Immature natural killer cell (primary cell): ENCODE data around the gene SPINT2. TPM values are rescaled to one million over a fixed set of nuclear protein-coding genes. Genes with fewer than 3 reads are reported as not detected.
"Not testable (repeated sequence)": the region's sequence is repeated elsewhere in the genome, so short reads cannot be mapped to it uniquely, and the experiment has no call there.

Experiments used
- DNase-seq, 3 donors: peaks; one replicate each; pipeline ENCODE4 v3.0.0; 2022; ENCODE audit warnings: mixed read lengths in 1 of 3
- H3K27ac Mint-ChIP-seq, 6 donors: one replicate each; pipeline ENCODE4 v1.8.0; 2020; ENCODE audit warnings: mixed read lengths in 6 of 6, mild to moderate bottlenecking in 5 of 6, inconsistent platforms in 4 of 6, moderate library complexity in 3 of 6
- H3K27me3 Mint-ChIP-seq, 3 donors: one replicate each; pipeline ENCODE4 v1.8.0; 2020 to 2021; ENCODE audit warnings: low read depth in 3 of 3, mild to moderate bottlenecking in 3 of 3, mixed read lengths in 3 of 3, moderate library complexity in 3 of 3, inconsistent platforms in 1 of 3
- H3K36me3 Mint-ChIP-seq, 3 donors: one replicate each; pipeline ENCODE4 v1.8.0; 2020; ENCODE audit warnings: mixed read lengths in 3 of 3, inconsistent platforms in 2 of 3, mild to moderate bottlenecking in 2 of 3
- H3K4me1 Mint-ChIP-seq, 2 donors: one replicate each; pipeline ENCODE4 v1.8.0; 2020; ENCODE audit warnings: inconsistent platforms in 2 of 2, mild to moderate bottlenecking in 2 of 2, mixed read lengths in 2 of 2, moderate library complexity in 1 of 2
- H3K4me3 Mint-ChIP-seq, 5 donors: one replicate each; pipeline ENCODE4 v1.8.0; 2020; ENCODE audit warnings: mild to moderate bottlenecking in 5 of 5, mixed read lengths in 5 of 5, inconsistent platforms in 3 of 5, moderate library complexity in 3 of 5
- H3K9me3 Mint-ChIP-seq, 6 donors: one replicate each; pipeline ENCODE4 v1.8.0; 2020; ENCODE audit warnings: mild to moderate bottlenecking in 6 of 6, mixed read lengths in 6 of 6, inconsistent platforms in 4 of 6, moderate library complexity in 3 of 6
- polyA plus RNA-seq, 3 donors: library from polyadenylated mRNA; unstranded; fragments of 300-500 nt; fragmentation: Illumina TruSeq; gene quantifications; one replicate each; pipeline ENCODE4 v1.2.3, GENCODE V29; 2021

The SPINT2 gene
- polyA plus RNA-seq, 3 donors from 2014 or later = 4.3 to 29.1 (median 22.4) TPM

GRCh38 chr19:38339011-38339410, 74.6 kb downstream of the SPINT2 start:
- not testable (repeated sequence) for H3K27me3 Mint-ChIP-seq, DNase-seq, H3K9me3 Mint-ChIP-seq, H3K36me3 Mint-ChIP-seq
- Mint-ChIP-seq H3K4me1 (peaks cover 15 to 19% of the 10 kb centered on the region in 2 donors), H3K27ac (peak overlapping the region in 1 of 6 donors; percentile 15), H3K4me3 (peak overlapping the region in 1 of 5 donors; percentile 46)

DNA sequence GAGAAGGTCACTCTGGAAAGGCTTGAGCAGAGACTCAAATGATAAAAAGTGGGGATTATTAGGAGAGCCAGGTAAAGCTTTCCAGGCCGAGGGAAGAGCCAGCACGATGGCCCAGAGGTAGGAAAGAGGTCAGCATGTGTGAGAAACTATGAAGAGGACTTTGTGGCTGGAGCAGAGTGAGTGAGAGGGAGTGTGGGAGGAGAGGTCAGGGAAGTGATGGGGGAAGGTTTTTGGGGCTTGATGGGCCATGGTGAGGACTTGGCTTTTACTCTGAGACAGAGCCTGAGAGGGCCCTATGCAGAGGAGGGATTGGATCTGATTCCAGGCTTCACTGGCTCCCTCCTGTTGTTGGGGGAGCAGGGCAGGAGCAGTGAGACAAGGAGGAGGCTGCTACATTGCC, 76.6 kb downstream of the SPINT2 start:
- Mint-ChIP-seq H3K27ac (peak overlapping the region in 1 of 6 donors; percentile 18), H3K36me3 (peaks cover 0 to 5% (median 0%) of the 10 kb centered on the region in 3 donors), H3K4me3 (no peak overlapping the region)

More for the DNA sequence above, 76.6 kb downstream of the SPINT2 start:
- no peak for DNase-seq
- no peaks in the 10 kb centered on the region for H3K9me3 Mint-ChIP-seq
- peaks cover 15 to 17% of the 10 kb centered on the region in 2 donors for H3K4me1 Mint-ChIP-seq
- peaks cover 0 to 2% (median 2%) of the 10 kb centered on the region in 3 donors for H3K27me3 Mint-ChIP-seq

Other genes with a start within 250 kb of the SPINT2 start
- gene DPF1, start 40.4 kb upstream of the SPINT2 start, polyA plus RNA-seq = not detected
- gene PPP1R14A, start 8.2 kb upstream of the SPINT2 start, polyA plus RNA-seq = 1 to 10 TPM in 2 of 3 donors, under 1 TPM in 1; 0.72 to 5.7 (median 1.9) TPM
- 1 to 10 TPM in 1 of 3 donors, not detected in 2; 2.8 TPM for gene C19orf33, start 39.7 kb downstream of the SPINT2 start, polyA plus RNA-seq
- 10 to 100 TPM; 47.7 to 82.5 (median 54.9) TPM for gene YIF1B, start 51.4 kb downstream of the SPINT2 start, polyA plus RNA-seq
- 1 to 10 TPM in 2 of 3 donors, under 1 TPM in 1; 0.93 to 1.2 (median 1.0) TPM for gene KCNK6, start 55.3 kb downstream of the SPINT2 start, polyA plus RNA-seq
- gene CATSPERG, start 71.3 kb downstream of the SPINT2 start, polyA plus RNA-seq = 10 to 100 TPM in 2 of 3 donors, 1 to 10 TPM in 1; 5.3 to 14.0 (median 11.6) TPM
- gene PSMD8, start 110.0 kb downstream of the SPINT2 start, polyA plus RNA-seq = 100 to 1,000 TPM; 210 to 298 (median 236) TPM
- not detected for gene GGN, start 123.5 kb downstream of the SPINT2 start, polyA plus RNA-seq
- gene SPRED3, start 124.1 kb downstream of the SPINT2 start, polyA plus RNA-seq = not detected
- gene FAM98C, start 138.5 kb downstream of the SPINT2 start, polyA plus RNA-seq = 10 to 100 TPM; 15.7 to 29.9 (median 18.5) TPM
- under 1 TPM in 2 of 3 donors, not detected in 1; 0.20 to 0.78 TPM for gene RASGRP4, start 161.6 kb downstream of the SPINT2 start, polyA plus RNA-seq
- under 1 TPM in 1 of 3 donors, not detected in 2; 0.04 TPM for gene RYR1, start 169.1 kb downstream of the SPINT2 start, polyA plus RNA-seq